Ovary (tissue), 9 donors: ENCODE data around the gene PRDM8. TPM values are rescaled to one million over a fixed set of nuclear protein-coding genes. Genes with fewer than 3 reads are reported as not detected.

ENCODE experiments used
- DNase-seq, 5 donors: peaks; one replicate each; pipeline ENCODE4 v3.0.0-alpha.2; 2019 to 2020
- H3K27ac ChIP-seq, 2 donors: fragments of 200-600 bp; one replicate each; pipeline versions ENCODE4 v1.5.1 to v1.8.0; 2019 to 2022
- H3K27me3 ChIP-seq: fragments of 200-600 bp; one replicate; pipeline ENCODE4 v1.8.0; 2022
- H3K36me3 ChIP-seq: fragments of 200-600 bp; sonication (generic); one replicate; pipeline ENCODE4 v1.5.1; 2019
- H3K4me1 ChIP-seq: one replicate; pipeline ENCODE4 v1.8.1; 2013; ENCODE audit warnings: mild to moderate bottlenecking, moderate library complexity; ENCODE audit not compliant: insufficient read depth
- H3K4me3 ChIP-seq: fragments of 200-600 bp; sonication (generic); one replicate; pipeline ENCODE4 v1.5.1; 2017
- H3K9me3 ChIP-seq, 2 donors: fragments of 200-600 bp in 1 of 2; sonication (generic) in 1 of 2; one replicate each; pipeline versions ENCODE4 v1.5.1 to v1.8.1; 2013 to 2019; ENCODE audit warnings: mild to moderate bottlenecking in 1 of 2, moderate library complexity in 1 of 2
- CTCF ChIP-seq, 3 donors: fragments of 450-650 bp in 2 of 3; fragments of 200-600 bp in 1 of 3; IDR thresholded peaks; one replicate each; pipeline versions ENCODE4 v1.5.1 to v1.8.0; 2016 to 2022; ENCODE audit warnings: antibody characterized with exemption in 3 of 3, mild to moderate bottlenecking in 1 of 3
- EP300 ChIP-seq: sonication (generic); formaldehyde crosslinking; IDR thresholded peaks from one replicate; pipeline ENCODE4 v1.6.1; 2017; ENCODE audit warnings: antibody characterized with exemption
- POLR2A ChIP-seq: fragments of 450-650 bp; IDR thresholded peaks from one replicate; pipeline ENCODE4 v1.6.1; 2017; ENCODE audit warnings: antibody characterized with exemption, mild to moderate bottlenecking, moderate library complexity
- WGBS, 3 donors: extraction: QIAGEN DNeasy Blood & Tissue Kit in 1 of 3; methylation state at CpG; one replicate each; pipeline versions ENCODE4 v1.1.5 to v1.1.7; 2013 to 2017; 5-methylcytosine and 5-hydroxymethylcytosine counted together
- intact Hi-C, 4 donors: fragments of 100-400 bp; cut with DNase I; formaldehyde crosslinking; loops; one replicate each; pipeline versions ENCODE4 v1.11.0 to v1.15.1; 2022 to 2023
- polyA plus RNA-seq, 2 donors: library from polyadenylated mRNA; stranded (reverse); fragments of 200-250 nt in 1 of 2; fragments of 350-450 nt in 1 of 2; fragmentation: Illumina TruSeq in 1 of 2; extraction: RNeasy Lipid Tissue Mini Kit (QIAGEN cat#74804) in 1 of 2; gene quantifications; one replicate each; pipeline ENCODE4 v1.2.3, GENCODE V29; 2013 to 2014
- total RNA-seq, 7 donors: library from RNA; depleted of rRNA in 2 of 7; stranded (reverse); fragments of >200 nt in 2 of 7; fragmentation: NEBNext Ultra II Directional in 3 of 7; extraction: Animal tissue kit (Norgen Biotek cat#: 25700) in 3 of 7; gene quantifications; one replicate each; pipeline versions ENCODE4 v1.1.0 to v1.2.4, GENCODE V29; 2016 to 2023
- donor health status: DM: no; HTN: no; CAD: no; lungs with moderate emphysema.
- donor health status: DM: no; HTN: no; CAD: no.
- donor health status: Bipolar disorder and iron deficiency.
- donor health status: DM: yes; HTN: yes; CAD: no.
- donor health status: DM: no; HTN: no; CAD: no.
- donor health status: DM: yes; HTN: yes; CAD: no.

PRDM8 gene
- total and polyA plus RNA-seq, 9 donors = 3.6 to 14.3 (median 6.5) TPM

- Histone ChIP-seq H3K27me3 (no peaks in the 10 kb centered on the region), H3K4me1 (no peaks in the 10 kb centered on the region), H3K9me3 (no peaks in the 10 kb centered on the region), H3K36me3 (no peaks in the 10 kb centered on the region), H3K4me3 (no peak overlapping the region), H3K27ac (no peak overlapping the region)
- WGBS, 3 donors = 43 to 51% (median 49%) methylated on average over 3 of the region's 3 CpGs
- intact Hi-C loops = no loop called here
- no peak for DNase-seq
- TF ChIP-seq POLR2A = no peak
- no peak for TF ChIP-seq EP300
- no peak for TF ChIP-seq CTCF (IDR thresholded peaks at IDR 0.05)
Measured at GRCh38 chr4:80154545-80154933, 42.8 kb upstream of the PRDM8 start.

GRCh38 chr4:80155316-80155982, 41.9 kb upstream of the PRDM8 start:
- TF ChIP-seq CTCF (IDR thresholded peaks at IDR 0.05) = no peak
- no peak for TF ChIP-seq POLR2A
- TF ChIP-seq EP300 = no peak
- Histone ChIP-seq H3K9me3 (no peaks in the 10 kb centered on the region), H3K4me3 (no peak overlapping the region), H3K36me3 (no peaks in the 10 kb centered on the region), H3K27ac (no peak overlapping the region), H3K27me3 (no peaks in the 10 kb centered on the region), H3K4me1 (no peaks in the 10 kb centered on the region)
- DNase-seq = no peak
- intact Hi-C loops = no loop called here
- WGBS, 3 donors = 80 to 84% (median 80%) methylated on average over 2 of the region's 2 CpGs

- Histone ChIP-seq H3K27me3 (no peaks in the 10 kb centered on the region), H3K36me3 (no peaks in the 10 kb centered on the region), H3K27ac (no peak overlapping the region), H3K9me3 (no peaks in the 10 kb centered on the region), H3K4me1 (no peaks in the 10 kb centered on the region), H3K4me3 (no peak overlapping the region)
- no peak for TF ChIP-seq POLR2A
- no peak for TF ChIP-seq EP300
- TF ChIP-seq CTCF (IDR thresholded peaks at IDR 0.05) = no peak
- DNase-seq = no peak
- intact Hi-C loops = no loop called here
- 98 to 99% (median 98%) methylated on average over 2 of the region's 2 CpGs for WGBS, 3 donors
Measured at GRCh38 chr4:80156410-80156809, 40.9 kb upstream of the PRDM8 start.

- Histone ChIP-seq H3K4me1 (no peaks in the 10 kb centered on the region), H3K4me3 (no peak overlapping the region), H3K36me3 (no peaks in the 10 kb centered on the region), H3K27ac (no peak overlapping the region), H3K9me3 (no peaks in the 10 kb centered on the region), H3K27me3 (no peaks in the 10 kb centered on the region)
- no peak for TF ChIP-seq EP300
- no peak for TF ChIP-seq CTCF (IDR thresholded peaks at IDR 0.05)
- no peak for TF ChIP-seq POLR2A
- no peak for DNase-seq
- 89 to 92% (median 92%) methylated on average over 12 of the region's 12 CpGs for WGBS, 3 donors
- intact Hi-C loops = no loop called here
Measured at GRCh38 chr4:80161413-80162058, 35.8 kb upstream of the PRDM8 start.
